ENCODE data around the gene FBLN1.

FBLN1 gene

GRCh38 chr22:45565973-45566372 lies 63.3 kb downstream of the FBLN1 start:
- no peak for DNase-seq (ENCODE audit: low read depth in 1 of 2, low spot score in 1 of 2)

DNA sequence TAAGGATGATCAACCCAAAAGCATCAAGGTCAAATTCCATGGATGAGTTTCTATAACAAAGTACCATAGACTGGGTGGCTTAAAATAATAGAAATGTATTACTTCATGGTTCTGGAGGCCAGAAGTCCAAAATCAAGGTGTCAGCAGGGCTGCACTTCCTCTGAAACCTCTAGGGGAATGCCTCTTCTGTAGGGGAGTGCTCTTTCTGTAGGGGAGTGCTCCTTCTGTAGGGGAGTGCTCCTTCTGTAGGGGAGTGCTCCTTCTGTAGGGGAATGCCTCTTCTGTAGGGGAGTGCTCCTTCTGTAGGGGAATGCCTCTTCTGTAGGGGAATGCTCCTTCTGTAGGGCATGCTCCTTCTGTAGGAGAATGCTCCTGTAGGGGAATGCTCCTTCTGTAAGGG lies 65.5 kb downstream of the FBLN1 start:
- DNase-seq (ENCODE audit: low read depth in 1 of 2, low spot score in 1 of 2): no peak

DNA sequence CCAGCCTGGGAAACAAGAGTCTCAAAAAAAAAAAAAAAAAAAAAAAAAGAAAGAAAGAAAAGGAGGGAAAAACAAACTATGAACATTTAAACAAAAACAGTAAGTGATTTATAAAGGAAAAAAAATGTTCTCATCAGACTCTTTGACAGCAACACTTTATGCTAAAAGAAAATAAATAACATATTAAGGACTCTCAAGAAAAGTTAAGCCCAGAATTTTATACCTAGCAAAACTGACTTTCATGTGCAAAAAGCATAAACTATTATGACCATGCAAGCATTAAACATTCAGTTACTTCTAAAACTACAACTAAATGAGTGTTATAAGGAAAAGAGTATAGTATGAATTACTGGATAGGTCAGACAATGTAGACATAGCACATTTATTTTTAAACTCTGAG lies 68.4 kb downstream of the FBLN1 start:
- DNase-seq (ENCODE audit: low read depth in 1 of 2, low spot score in 1 of 2): no peak

- DNase-seq (ENCODE audit: low read depth in 1 of 2, low spot score in 1 of 2): no peak
These were observed 69.8 kb downstream of the FBLN1 start for GRCh38 chr22:45572444-45572843.

DNA sequence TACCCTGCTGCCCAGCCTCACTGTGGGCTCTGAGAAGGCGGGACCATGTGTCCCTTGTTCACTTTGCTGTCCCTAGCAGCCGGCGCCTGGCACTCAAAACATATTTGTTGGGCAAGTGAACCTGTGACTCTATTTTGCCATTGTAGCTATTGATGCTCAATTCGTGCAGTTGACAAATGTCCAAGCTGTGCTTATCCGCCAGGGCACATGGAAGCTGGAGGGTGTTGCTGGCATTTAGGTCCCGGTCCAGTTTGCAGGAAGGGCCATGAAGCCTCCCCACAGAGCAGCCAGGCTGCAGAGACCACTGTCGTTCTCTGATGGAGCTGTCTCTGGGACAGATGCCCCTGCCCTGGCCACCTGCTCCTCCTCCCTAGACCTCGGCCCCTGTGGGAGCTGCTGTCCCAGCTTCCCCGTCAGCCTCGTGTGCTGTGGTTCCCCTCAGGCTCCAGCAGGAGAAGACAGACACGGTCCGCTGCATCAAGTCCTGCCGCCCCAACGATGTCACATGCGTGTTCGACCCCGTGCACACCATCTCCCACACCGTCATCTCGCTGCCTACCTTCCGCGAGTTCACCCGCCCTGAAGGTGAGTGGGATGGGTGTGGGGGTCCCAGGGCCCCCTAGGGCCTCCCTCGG lies 71.5 kb downstream of the FBLN1 start:
- DNase-seq (ENCODE audit: low read depth in 1 of 2, low spot score in 1 of 2): no peak

DNA sequence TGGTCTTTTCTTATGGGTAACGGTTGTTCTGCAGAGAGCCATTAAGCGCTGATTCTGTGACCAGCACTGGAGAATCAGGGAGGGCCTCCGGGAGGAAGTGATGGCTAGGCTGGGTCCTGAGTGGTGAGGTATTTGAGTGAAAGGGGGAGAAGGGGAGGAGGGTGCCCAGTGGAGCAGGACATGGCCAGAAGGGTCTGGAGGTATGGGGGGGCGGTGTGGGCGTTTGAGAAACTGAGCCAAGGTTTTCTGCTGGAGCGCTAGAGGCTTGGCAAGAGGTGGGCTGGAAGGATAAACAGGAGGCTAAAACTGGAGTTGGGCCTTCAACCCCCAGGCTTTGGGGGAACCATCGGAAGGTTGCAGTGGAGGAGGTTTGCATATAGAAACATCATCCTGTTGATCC lies 72.5 kb downstream of the FBLN1 start:
- no peak for DNase-seq (ENCODE audit: low read depth in 1 of 2, low spot score in 1 of 2)

DNA sequence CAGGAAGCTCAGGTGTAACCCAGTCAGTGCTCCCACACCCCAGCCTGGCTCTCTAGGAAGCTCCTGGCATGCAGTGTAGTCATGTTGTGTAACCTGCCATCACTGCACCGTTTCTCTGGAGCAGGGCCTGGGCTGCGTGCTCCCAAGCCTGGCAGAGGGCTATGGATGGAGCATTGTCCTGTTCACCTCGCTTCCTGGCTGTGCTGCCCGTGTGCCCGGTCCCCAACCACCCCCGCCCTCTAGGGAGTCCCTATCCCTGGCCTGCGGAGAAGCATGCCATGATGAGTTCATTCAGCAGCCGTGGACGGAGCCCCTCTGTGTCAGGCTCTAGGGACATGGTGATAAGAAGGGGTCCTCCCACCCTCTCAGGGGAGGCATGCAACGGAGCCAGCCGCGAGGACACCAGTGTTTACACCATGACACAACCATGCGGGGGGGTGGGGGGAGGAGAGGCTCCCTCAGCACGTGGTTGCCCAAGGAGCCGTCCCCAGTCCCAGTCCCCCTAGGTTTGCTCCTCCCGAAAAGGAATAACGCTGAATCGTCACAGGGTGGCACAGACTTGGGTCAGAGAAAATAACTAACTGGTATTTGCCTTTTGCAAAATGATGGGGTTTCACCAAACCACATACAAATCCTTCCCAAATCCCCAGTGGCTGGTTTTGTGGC lies 73.1 kb downstream of the FBLN1 start:
- DNase-seq (ENCODE audit: low read depth in 1 of 2, low spot score in 1 of 2): no peak

- no peak for DNase-seq (ENCODE audit: low read depth in 1 of 2, low spot score in 1 of 2)
These were observed 73.6 kb downstream of the FBLN1 start for GRCh38 chr22:45576273-45576625.

- DNase-seq (ENCODE audit: low read depth in 1 of 2, low spot score in 1 of 2): no peak
These were observed 74.2 kb downstream of the FBLN1 start for GRCh38 chr22:45576730-45577464.

DNA sequence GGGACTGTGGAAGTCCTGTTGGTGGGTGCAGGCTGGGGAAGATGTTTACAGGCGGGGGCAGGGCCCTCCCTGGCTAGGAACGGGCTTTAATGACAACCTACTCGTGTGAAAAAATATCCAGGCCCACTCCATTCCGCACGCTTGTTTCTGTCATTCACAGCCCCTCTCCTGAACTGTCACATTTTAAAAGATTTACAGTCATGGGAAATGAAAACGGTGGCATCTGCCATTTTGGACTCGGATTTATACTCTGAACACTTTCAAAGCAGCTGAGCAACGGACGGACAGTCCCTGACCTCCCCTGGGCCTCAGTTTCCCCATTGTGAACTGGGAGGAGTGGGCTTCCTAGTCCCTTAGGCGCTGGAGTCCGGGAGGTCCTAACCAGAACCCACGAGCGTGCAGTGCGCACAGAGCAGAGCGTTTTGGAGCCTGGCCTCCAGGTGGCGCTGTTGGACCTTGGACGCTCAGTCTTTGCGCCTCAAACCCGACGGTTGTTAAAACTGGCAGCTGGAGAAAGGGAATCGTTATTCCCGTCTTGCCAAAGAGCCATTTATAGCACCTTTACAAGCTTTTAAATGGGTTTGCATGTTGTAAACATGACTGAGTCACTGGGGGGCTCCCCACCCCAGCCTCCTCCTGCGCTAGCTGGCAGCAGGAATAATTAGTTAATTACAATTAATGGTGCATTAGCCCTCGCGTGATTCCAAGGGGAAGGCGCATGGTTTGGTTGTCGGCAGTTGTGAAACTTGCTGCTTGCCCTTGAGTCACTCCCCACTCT lies 75.3 kb downstream of the FBLN1 start:
- peak; percentile 45 to 62 for DNase-seq (ENCODE audit: low read depth in 1 of 2, low spot score in 1 of 2)

DNA sequence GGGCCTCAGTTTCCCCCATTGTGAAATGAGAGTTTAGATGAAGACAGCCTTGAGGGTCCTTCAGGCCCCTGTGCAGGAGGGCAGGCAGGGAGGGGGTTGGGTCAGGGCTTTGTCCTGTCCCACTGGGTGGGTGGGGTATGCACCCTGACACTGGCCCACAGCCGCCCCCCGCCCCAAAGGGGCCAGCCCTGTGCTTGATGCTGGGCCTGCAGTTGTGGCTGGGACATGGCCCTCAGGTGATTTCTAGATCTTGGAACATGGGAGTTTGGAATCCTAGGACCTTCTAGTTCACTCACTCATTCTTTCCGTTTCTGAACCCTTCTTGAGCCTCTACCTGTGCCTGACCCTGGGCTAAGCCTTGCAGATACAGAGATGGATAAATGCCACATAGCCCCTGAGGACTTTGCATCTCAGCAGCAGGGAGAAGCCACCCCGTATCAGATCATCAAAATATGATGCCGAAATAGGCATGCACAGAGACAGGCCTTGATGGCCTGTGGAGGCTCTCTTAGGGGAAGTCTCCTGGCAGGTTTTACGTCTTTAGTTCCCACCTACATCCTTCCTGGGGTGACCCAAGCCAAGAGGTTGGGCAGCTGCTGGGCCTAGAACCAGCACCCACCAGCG lies 76.0 kb downstream of the FBLN1 start:
- no peak for DNase-seq (ENCODE audit: low read depth in 1 of 2, low spot score in 1 of 2)

GRCh38 chr22:45579306-45579705 lies 76.6 kb downstream of the FBLN1 start:
- DNase-seq (ENCODE audit: low read depth in 1 of 2, low spot score in 1 of 2): no peak

DNA sequence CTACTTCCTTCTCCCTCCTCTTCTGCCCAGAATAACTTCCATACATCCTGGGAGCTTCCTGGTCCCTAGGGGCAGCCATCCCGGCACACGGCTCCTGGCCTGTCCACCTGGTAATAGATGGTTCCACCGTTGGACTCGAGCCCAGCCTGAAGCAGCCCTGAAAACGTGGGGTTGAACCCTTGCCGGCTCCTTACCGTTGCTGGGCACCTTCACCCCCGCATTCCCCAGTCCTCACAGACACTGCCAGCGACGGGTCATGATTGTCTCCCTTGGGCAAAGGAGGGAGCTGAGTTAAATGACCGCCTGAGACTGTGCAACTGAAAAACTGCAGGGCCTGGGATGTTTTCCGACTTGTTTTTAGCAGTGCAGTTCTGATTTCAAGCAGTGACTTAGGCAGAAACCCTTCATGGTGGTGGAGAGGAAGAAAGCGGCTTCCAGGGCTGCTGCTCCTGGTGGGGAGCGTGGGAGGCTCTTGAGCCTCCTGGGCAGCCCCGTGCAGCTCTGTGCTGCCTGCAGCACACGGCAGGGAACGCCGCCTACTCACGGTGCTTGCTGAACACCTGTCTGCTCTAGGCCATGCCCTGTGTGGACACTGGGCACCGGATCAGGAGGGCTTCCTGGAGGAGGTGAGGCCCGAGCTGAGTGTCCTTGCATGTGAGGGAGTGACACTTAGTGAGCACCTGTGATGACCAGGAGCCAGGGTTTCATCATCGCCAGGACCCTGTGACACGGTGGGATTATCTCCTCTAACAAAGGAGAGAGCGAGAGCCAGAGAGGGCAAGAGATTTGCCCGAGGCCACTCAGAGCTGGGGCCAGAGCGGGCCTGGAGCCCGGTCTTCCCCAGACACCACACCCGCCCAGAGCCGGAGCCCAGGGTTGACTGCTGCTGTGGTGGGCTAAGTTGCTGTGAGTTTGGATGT lies 77.4 kb downstream of the FBLN1 start:
- no peak for DNase-seq (ENCODE audit: low read depth in 1 of 2, low spot score in 1 of 2)

- DNase-seq (ENCODE audit: low read depth in 1 of 2, low spot score in 1 of 2): no peak
These were observed 78.2 kb downstream of the FBLN1 start for GRCh38 chr22:45580726-45581381.

DNA sequence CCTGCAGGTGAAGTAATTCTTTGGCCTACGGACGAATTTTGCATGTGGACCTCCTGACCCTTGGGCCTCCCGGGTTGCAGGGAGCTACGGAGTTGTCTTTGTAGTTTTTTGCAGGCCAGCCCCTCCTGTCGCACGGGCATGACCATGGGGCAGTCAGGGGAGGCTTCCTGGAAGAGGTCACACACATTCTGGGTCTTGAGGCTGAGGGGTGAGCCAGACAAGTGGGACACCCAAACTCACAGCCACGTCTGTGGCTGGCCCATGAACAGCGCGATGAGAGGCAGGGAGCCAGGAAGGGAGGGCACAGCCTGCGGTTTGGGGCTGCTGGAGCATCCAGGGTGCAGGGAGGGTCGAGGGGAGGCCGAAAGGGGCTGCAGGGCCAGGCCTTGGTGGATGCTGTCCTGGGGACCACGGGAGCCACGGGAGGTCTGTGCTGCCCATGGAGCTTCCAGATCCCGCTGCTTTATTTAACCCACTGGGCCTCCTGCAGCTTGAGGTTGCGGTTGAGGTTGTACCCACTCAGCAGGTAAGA lies 78.9 kb downstream of the FBLN1 start:
- DNase-seq (ENCODE audit: low read depth in 1 of 2, low spot score in 1 of 2): no peak

- no peak for DNase-seq (ENCODE audit: low read depth in 1 of 2, low spot score in 1 of 2)
These were observed 79.7 kb downstream of the FBLN1 start for GRCh38 chr22:45582236-45582954.

GRCh38 chr22:45582955-45583320 lies 80.3 kb downstream of the FBLN1 start:
- DNase-seq (ENCODE audit: low read depth in 1 of 2, low spot score in 1 of 2): no peak

GRCh38 chr22:45583504-45583903 lies 80.8 kb downstream of the FBLN1 start:
- no peak for DNase-seq (ENCODE audit: low read depth in 1 of 2, low spot score in 1 of 2)

- DNase-seq (ENCODE audit: low read depth in 1 of 2, low spot score in 1 of 2): no peak
These were observed 81.5 kb downstream of the FBLN1 start for GRCh38 chr22:45584121-45584570.
